IPS-11a (cell line): Measurements from ENCODE around the gene LRRC55.

Source experiments
- H3K4me3 ChIP-seq: one replicate; pipeline ENCODE4 v1.5.1; 2013; ENCODE audit warnings: low read depth, low read length, control low read depth

The LRRC55 gene

GRCh38 chr11:57200917-57201316, 19.2 kb downstream of the LRRC55 start:
- H3K4me3 ChIP-seq = no peak overlapping the region

- no peak overlapping the region for H3K4me3 ChIP-seq
These were observed 20.5 kb downstream of the LRRC55 start for GRCh38 chr11:57202281-57202680.

- H3K4me3 ChIP-seq = no peak overlapping the region
These were observed 21.6 kb downstream of the LRRC55 start for GRCh38 chr11:57203359-57203758.

GRCh38 chr11:57203882-57204480, 22.2 kb downstream of the LRRC55 start:
- H3K4me3 ChIP-seq = no peak overlapping the region

GRCh38 chr11:57205041-57205641, 23.4 kb downstream of the LRRC55 start:
- H3K4me3 ChIP-seq = no peak overlapping the region

GRCh38 chr11:57207168-57207567, 25.4 kb downstream of the LRRC55 start:
- H3K4me3 ChIP-seq = no peak overlapping the region

GRCh38 chr11:57210781-57211180, 29.0 kb downstream of the LRRC55 start:
- H3K4me3 ChIP-seq = no peak overlapping the region

GRCh38 chr11:57213342-57214097, 31.8 kb downstream of the LRRC55 start:
- H3K4me3 ChIP-seq = no peak overlapping the region

GRCh38 chr11:57214098-57214417, 32.3 kb downstream of the LRRC55 start:
- H3K4me3 ChIP-seq = no peak overlapping the region

GRCh38 chr11:57214494-57214893, 32.7 kb downstream of the LRRC55 start:
- no peak overlapping the region for H3K4me3 ChIP-seq

- H3K4me3 ChIP-seq = no peak overlapping the region
These were observed 34.7 kb downstream of the LRRC55 start for GRCh38 chr11:57216463-57216862.

- H3K4me3 ChIP-seq = no peak overlapping the region
These were observed 35.3 kb downstream of the LRRC55 start for GRCh38 chr11:57217053-57217452.

- no peak overlapping the region for H3K4me3 ChIP-seq
These were observed 37.4 kb downstream of the LRRC55 start for GRCh38 chr11:57219021-57219627.

GRCh38 chr11:57222239-57222638, 40.5 kb downstream of the LRRC55 start:
- H3K4me3 ChIP-seq = no peak overlapping the region

GRCh38 chr11:57223601-57224000, 41.8 kb downstream of the LRRC55 start:
- H3K4me3 ChIP-seq = no peak overlapping the region

- H3K4me3 ChIP-seq = no peak overlapping the region
These were observed 42.4 kb downstream of the LRRC55 start for GRCh38 chr11:57224128-57224527.

GRCh38 chr11:57224537-57224936, 42.8 kb downstream of the LRRC55 start:
- no peak overlapping the region for H3K4me3 ChIP-seq

- no peak overlapping the region for H3K4me3 ChIP-seq
These were observed 46.8 kb downstream of the LRRC55 start for GRCh38 chr11:57228600-57228999.

GRCh38 chr11:57230316-57230715, 48.6 kb downstream of the LRRC55 start:
- H3K4me3 ChIP-seq = no peak overlapping the region

- no peak overlapping the region for H3K4me3 ChIP-seq
These were observed 49.2 kb downstream of the LRRC55 start for GRCh38 chr11:57230791-57231538.

- H3K4me3 ChIP-seq = no peak overlapping the region
These were observed 49.9 kb downstream of the LRRC55 start for GRCh38 chr11:57231539-57232253.
